ENCODE measurements around the gene ASB15.

Gene ASB15

DNA sequence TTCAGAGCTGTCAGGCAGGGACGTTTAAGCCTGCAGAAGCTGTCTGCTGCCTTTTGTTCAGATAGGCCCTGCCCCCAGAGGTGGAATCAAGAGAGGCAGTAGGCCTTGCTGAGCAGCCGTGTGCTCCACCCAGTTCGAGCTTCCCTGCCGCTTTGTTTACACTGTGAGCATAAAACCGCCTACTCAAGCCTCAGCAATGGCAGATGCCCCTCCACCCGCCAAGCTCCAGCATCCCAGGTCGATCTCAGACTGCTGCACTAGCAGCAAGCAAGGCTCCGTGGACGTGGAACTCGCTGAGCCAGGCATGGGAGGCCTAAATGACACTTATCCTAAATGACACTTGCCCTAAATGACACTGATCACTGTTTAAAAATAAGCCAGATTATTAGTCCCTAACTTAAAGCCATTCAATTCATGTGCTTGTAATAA, 6.8 kb upstream of the ASB15 start:
- H3K27ac ChIP-seq (ENCODE audit: low read depth, low read length, severe bottlenecking), result no peak overlapping the region
- no peaks in the 10 kb centered on the region for H3K36me3 ChIP-seq (ENCODE audit: control insufficient read depth, insufficient read depth, low read length)
- no peaks in the 10 kb centered on the region for H3K9me3 ChIP-seq (ENCODE audit: control insufficient read depth, low read length)
- WGBS, 2 experiments (ENCODE audit: insufficient coverage in 2 of 2), result 9 to 15% methylated on average over 6 to 10 of the region's 10 CpGs
- H3K4me1 ChIP-seq (ENCODE audit: control insufficient read depth, insufficient read depth, low read length, poor library complexity, severe bottlenecking), result no peaks in the 10 kb centered on the region
- H3K4me3 ChIP-seq (ENCODE audit: extremely low read depth, insufficient read depth, low read length, poor library complexity, severe bottlenecking), result no peak overlapping the region

DNA sequence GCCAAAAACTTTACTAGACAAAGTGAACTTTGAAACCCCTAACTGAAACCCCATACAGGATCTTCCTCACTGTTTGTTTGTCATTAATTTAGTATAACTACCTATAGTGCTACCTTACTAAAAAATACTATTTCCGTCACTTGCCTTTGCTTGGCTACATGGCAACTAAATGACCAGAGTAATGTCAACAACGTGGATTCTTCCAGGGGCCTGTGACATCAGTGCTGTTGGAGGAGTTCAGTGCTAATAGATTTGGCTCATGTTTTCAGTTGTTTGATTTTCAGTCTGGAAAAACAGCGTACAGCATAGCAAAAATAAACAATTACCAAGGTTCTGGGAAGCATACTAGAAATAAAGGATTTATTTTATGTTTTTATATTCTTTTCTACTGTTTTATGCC, 3.0 kb upstream of the ASB15 start:
- no peaks in the 10 kb centered on the region for H3K4me1 ChIP-seq (ENCODE audit: control insufficient read depth, insufficient read depth, low read length, poor library complexity, severe bottlenecking)
- no peaks in the 10 kb centered on the region for H3K36me3 ChIP-seq (ENCODE audit: control insufficient read depth, insufficient read depth, low read length)
- no peak overlapping the region for H3K27ac ChIP-seq (ENCODE audit: low read depth, low read length, severe bottlenecking)
- H3K9me3 ChIP-seq (ENCODE audit: control insufficient read depth, low read length), result no peaks in the 10 kb centered on the region
- WGBS, 2 experiments (ENCODE audit: insufficient coverage in 2 of 2), result 75 to 83% methylated on average over 1 to 2 of the region's 3 CpGs
- H3K4me3 ChIP-seq (ENCODE audit: extremely low read depth, insufficient read depth, low read length, poor library complexity, severe bottlenecking), result no peak overlapping the region

DNA sequence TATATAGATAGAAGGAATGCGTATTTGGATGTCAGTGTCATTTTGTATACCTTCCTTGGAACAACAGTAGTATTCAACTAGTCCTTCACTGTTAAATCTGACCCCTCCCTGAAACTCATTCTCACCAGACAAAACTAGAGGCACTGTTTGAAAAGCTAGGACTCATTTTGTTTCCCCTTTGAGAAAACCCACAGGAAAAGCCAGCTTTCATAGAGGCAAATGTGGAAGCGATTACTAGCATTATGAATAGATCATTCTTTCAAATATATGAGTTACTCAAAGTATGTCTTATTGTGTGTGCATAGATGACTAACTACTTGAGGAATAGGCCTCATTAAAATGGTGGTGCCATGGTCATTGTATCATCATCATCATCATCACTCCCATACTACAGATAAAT, 1.9 kb upstream of the ASB15 start:
- no peak overlapping the region for H3K4me3 ChIP-seq (ENCODE audit: extremely low read depth, insufficient read depth, low read length, poor library complexity, severe bottlenecking)
- H3K36me3 ChIP-seq (ENCODE audit: control insufficient read depth, insufficient read depth, low read length), result no peaks in the 10 kb centered on the region
- H3K4me1 ChIP-seq (ENCODE audit: control insufficient read depth, insufficient read depth, low read length, poor library complexity, severe bottlenecking), result no peaks in the 10 kb centered on the region
- WGBS, 2 experiments (ENCODE audit: insufficient coverage in 2 of 2), result no CpG with 5 or more reads among the region's 2 CpGs
- H3K27ac ChIP-seq (ENCODE audit: low read depth, low read length, severe bottlenecking), result no peak overlapping the region
- no peaks in the 10 kb centered on the region for H3K9me3 ChIP-seq (ENCODE audit: control insufficient read depth, low read length)

DNA sequence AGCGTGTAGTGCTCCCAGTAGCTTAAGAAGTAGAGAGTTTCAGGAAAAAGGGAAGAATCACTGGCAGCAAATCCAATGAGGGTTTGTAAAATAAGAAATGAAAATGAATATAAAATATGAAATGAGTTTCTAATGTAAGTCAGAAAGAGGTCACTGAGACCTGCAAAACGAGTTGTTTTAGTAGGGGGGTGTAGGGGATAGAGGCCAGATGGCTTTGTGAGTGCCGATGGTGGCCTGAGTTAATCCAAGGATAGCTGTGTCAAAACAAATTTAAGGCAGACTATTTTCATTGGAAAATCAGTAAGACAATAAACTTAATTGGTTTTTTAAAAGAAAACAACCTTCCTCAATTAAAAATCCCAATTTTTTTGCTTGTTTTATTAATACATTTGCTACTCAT, 745 bp upstream of the ASB15 start:
- no peaks in the 10 kb centered on the region for H3K9me3 ChIP-seq (ENCODE audit: control insufficient read depth, low read length)
- 81 to 92% methylated on average over 2 of the region's 3 CpGs for WGBS, 2 experiments (ENCODE audit: insufficient coverage in 2 of 2)
- H3K4me1 ChIP-seq (ENCODE audit: control insufficient read depth, insufficient read depth, low read length, poor library complexity, severe bottlenecking), result no peaks in the 10 kb centered on the region
- H3K36me3 ChIP-seq (ENCODE audit: control insufficient read depth, insufficient read depth, low read length), result no peaks in the 10 kb centered on the region
- no peak overlapping the region for H3K27ac ChIP-seq (ENCODE audit: low read depth, low read length, severe bottlenecking)
- no peak overlapping the region for H3K4me3 ChIP-seq (ENCODE audit: extremely low read depth, insufficient read depth, low read length, poor library complexity, severe bottlenecking)

DNA sequence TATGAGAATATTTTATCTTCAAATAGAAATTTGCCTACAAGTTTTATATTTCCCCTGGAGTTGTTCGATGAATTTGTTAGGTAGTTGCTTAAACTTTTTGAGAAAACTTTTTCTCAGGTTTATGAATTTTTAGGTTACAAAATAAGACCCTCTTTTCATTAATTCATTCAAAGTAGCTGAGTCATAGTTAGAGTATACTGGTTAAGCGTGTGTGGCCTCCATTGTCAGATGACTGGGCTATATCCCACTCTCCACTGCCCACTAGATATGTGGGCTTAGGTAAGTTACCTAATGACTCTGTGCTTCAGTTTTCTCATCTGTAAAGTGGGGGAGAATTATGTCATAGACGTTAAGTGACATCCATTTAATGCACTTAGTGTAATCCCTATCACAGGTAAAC, 1.0 kb downstream of the ASB15 start:
- WGBS, 2 experiments (ENCODE audit: insufficient coverage in 2 of 2), result no CpG with 5 or more reads among the region's 3 CpGs
- H3K36me3 ChIP-seq (ENCODE audit: control insufficient read depth, insufficient read depth, low read length), result no peaks in the 10 kb centered on the region
- H3K4me1 ChIP-seq (ENCODE audit: control insufficient read depth, insufficient read depth, low read length, poor library complexity, severe bottlenecking), result no peaks in the 10 kb centered on the region
- H3K9me3 ChIP-seq (ENCODE audit: control insufficient read depth, low read length), result no peaks in the 10 kb centered on the region
- no peak overlapping the region for H3K4me3 ChIP-seq (ENCODE audit: extremely low read depth, insufficient read depth, low read length, poor library complexity, severe bottlenecking)
- no peak overlapping the region for H3K27ac ChIP-seq (ENCODE audit: low read depth, low read length, severe bottlenecking)

DNA sequence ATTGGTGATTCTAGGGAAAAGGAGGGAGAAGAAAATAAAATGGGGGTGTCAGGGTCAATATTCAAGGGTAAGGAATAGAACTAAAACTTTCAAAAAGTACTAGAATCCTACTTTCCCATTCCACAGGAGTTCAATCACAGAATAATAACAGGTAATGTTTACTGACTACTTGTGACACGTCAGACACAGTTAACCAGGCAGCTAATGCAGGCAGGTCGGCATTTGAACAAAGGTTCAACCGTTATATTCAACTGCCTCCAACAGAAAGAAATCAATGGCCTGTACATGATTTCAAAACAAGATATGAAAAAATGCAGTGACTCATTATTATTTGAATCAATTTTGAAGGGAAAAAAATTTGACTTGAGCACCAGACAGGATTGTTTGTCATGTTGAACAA, 3.1 kb downstream of the ASB15 start:
- 20 to 64% methylated on average over 1 to 2 of the region's 3 CpGs for WGBS, 2 experiments (ENCODE audit: insufficient coverage in 2 of 2)

DNA sequence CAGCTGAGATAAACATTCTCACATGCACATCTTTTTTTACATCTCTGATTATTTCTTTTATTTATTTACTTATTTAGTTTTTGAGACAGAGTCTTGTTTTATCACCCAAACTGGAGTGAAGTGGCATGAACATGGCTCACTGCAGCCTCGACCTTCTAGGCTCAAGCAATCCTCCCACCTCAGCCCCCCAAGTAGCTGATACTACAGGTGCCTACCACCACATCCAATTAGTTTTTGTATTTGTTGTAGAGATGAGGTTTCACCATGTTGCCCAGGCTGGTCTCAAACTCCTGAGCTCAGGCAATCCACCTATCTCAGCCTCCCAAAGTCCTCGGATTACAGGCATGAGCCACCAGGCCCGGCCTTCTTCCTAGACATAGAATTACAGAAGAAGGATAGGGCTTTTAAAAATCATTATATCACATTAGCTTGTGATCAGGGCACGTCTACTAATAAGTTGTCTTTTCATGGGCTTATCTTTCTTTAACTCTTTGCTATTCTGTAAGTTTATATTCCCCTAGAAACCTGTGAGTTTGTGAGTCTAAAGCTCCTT, 5.9 kb downstream of the ASB15 start:
- Histone ChIP-seq H3K4me1 (ENCODE audit: control insufficient read depth, insufficient read depth, low read length, poor library complexity, severe bottlenecking) (no peaks in the 10 kb centered on the region), H3K36me3 (ENCODE audit: control insufficient read depth, insufficient read depth, low read length) (no peaks in the 10 kb centered on the region), H3K9me3 (ENCODE audit: control insufficient read depth, low read length) (no peaks in the 10 kb centered on the region), H3K4me3 (ENCODE audit: extremely low read depth, insufficient read depth, low read length, poor library complexity, severe bottlenecking) (no peak overlapping the region), H3K27ac (ENCODE audit: low read depth, low read length, severe bottlenecking) (no peak overlapping the region)
- no CpG with 5 or more reads among the region's 4 CpGs for WGBS, 2 experiments (ENCODE audit: insufficient coverage in 2 of 2)

More for the DNA sequence above, 3.1 kb downstream of the ASB15 start:
- H3K27ac ChIP-seq (ENCODE audit: low read depth, low read length, severe bottlenecking), result no peak overlapping the region
- no peaks in the 10 kb centered on the region for H3K36me3 ChIP-seq (ENCODE audit: control insufficient read depth, insufficient read depth, low read length)
- no peaks in the 10 kb centered on the region for H3K4me1 ChIP-seq (ENCODE audit: control insufficient read depth, insufficient read depth, low read length, poor library complexity, severe bottlenecking)
- H3K9me3 ChIP-seq (ENCODE audit: control insufficient read depth, low read length), result no peaks in the 10 kb centered on the region
- H3K4me3 ChIP-seq (ENCODE audit: extremely low read depth, insufficient read depth, low read length, poor library complexity, severe bottlenecking), result no peak overlapping the region

DNA sequence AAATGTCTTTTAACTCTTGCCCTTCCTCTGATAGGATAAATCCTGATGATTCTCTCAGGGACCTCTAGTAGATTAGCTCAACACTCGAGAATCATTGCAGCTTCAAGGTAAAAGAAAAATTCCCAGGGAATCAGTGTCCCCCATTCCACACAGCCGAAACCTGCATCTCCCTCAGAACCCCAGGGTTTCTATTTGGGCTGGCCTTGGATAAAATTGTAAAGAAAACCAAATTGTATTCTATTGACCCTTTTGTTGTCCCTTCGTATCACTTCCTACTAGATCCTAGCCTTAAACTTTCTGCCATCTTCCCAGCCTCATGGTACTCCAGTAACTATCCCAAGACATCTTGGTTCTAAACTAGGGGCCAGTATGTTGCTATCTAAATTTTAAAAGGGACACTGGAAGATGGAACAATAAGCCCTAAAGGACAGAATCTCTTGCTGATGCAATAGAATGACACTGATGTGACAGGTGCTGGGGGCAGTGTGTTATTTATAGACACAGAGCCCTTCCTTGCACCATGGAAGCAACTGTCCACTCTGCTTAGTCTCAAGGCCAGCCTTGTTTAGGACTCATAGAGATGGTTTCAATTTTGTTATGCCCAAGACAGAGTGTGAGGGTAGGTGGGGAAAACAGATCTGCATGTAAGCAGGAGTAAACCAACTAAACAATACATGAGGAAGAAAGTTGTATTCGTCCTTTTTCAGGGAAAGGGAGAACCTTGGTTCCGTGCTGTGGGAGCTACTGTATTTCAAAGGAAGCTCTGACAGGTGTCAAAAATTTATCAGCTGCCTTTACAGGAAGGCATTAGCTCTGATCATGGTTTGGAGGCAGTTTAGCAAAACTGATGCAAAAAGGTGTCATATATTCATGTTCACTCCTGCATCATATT, 7.6 kb downstream of the ASB15 start:
- H3K4me1 ChIP-seq (ENCODE audit: control insufficient read depth, insufficient read depth, low read length, poor library complexity, severe bottlenecking), result no peaks in the 10 kb centered on the region
- 90 to 100% methylated on average over 1 to 2 of the region's 5 CpGs for WGBS, 2 experiments (ENCODE audit: insufficient coverage in 2 of 2)
- no peaks in the 10 kb centered on the region for H3K9me3 ChIP-seq (ENCODE audit: control insufficient read depth, low read length)
- no peaks in the 10 kb centered on the region for H3K36me3 ChIP-seq (ENCODE audit: control insufficient read depth, insufficient read depth, low read length)
- H3K4me3 ChIP-seq (ENCODE audit: extremely low read depth, insufficient read depth, low read length, poor library complexity, severe bottlenecking), result no peak overlapping the region
- H3K27ac ChIP-seq (ENCODE audit: low read depth, low read length, severe bottlenecking), result no peak overlapping the region

DNA sequence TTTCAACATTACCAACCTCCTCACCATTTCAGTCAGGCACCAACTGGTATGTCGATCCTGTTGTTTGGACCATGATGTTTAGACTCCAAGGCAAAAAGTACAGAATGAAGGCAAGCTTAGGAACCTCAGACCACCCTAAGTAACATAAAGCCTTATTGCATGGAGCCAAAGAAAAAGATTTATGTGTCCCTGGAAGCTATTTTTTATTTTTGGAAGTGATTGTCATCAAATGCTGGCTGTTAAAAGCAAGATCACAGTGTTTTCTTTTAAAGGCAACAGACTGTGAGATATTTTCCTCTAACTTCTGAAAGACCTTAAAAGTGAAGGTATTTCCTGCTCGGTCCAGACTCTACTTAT, 8.2 kb downstream of the ASB15 start:
- H3K36me3 ChIP-seq (ENCODE audit: control insufficient read depth, insufficient read depth, low read length), result no peaks in the 10 kb centered on the region
- WGBS, 2 experiments (ENCODE audit: insufficient coverage in 2 of 2), result 100% methylated on average over 1 of the region's 2 CpGs; no CpG with 5 or more reads in 1 of the 2 experiments
- no peak overlapping the region for H3K27ac ChIP-seq (ENCODE audit: low read depth, low read length, severe bottlenecking)
- no peak overlapping the region for H3K4me3 ChIP-seq (ENCODE audit: extremely low read depth, insufficient read depth, low read length, poor library complexity, severe bottlenecking)
- peaks cover 4% of the 10 kb centered on the region for H3K4me1 ChIP-seq (ENCODE audit: control insufficient read depth, insufficient read depth, low read length, poor library complexity, severe bottlenecking)
- no peaks in the 10 kb centered on the region for H3K9me3 ChIP-seq (ENCODE audit: control insufficient read depth, low read length)

DNA sequence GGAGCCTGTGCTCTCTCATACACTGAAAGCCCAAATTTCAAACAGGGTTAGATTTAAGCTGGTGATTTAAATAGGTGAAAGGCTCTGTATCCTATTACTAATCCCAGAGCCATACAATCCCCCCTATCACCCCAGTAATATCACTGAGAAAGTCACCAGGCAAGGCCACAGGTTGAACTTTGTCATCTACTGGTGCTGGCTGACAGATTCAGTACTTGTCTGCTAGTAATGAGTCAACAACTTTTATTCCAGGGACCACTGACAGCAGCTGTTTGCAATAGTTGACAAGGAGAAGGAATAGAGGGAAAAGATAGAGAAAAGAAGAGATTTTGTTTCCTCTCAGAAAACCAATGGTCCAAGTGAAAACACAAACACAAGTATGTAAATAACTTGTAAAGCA, 10.4 kb downstream of the ASB15 start:
- peaks cover 18% of the 10 kb centered on the region for H3K4me1 ChIP-seq (ENCODE audit: control insufficient read depth, insufficient read depth, low read length, poor library complexity, severe bottlenecking)

DNA sequence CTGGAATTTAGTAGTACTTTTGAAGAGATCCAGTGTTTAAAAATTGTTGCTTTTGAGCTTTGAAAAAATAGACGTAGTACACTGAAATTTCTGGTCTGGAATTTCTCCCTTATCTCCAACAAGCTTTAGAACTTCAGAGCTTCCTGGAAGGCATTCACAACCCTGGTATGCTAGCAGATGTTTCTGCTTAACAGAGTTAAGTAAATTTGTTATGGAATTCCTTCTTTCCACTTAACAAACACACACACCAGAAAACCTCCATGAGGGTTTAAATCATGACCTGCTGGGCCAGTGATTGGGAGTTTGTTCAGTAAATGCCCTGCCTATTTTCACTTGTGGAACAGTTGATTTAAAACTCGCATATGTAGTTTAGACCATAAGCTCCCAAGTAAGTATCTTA, 13.7 kb downstream of the ASB15 start:
- H3K9me3 ChIP-seq (ENCODE audit: control insufficient read depth, low read length), result no peaks in the 10 kb centered on the region
- H3K4me3 ChIP-seq (ENCODE audit: extremely low read depth, insufficient read depth, low read length, poor library complexity, severe bottlenecking), result no peak overlapping the region
- no peaks in the 10 kb centered on the region for H3K36me3 ChIP-seq (ENCODE audit: control insufficient read depth, insufficient read depth, low read length)
- peak overlapping the region; percentile 72 for H3K27ac ChIP-seq (ENCODE audit: low read depth, low read length, severe bottlenecking)
- 0% methylated on average over 1 of the region's 2 CpGs; no CpG with 5 or more reads in 1 of the 2 experiments for WGBS, 2 experiments (ENCODE audit: insufficient coverage in 2 of 2)
- H3K4me1 ChIP-seq (ENCODE audit: control insufficient read depth, insufficient read depth, low read length, poor library complexity, severe bottlenecking), result peaks cover 24% of the 10 kb centered on the region

More for the DNA sequence above, 10.4 kb downstream of the ASB15 start:
- Histone ChIP-seq H3K36me3 (ENCODE audit: control insufficient read depth, insufficient read depth, low read length) (no peaks in the 10 kb centered on the region), H3K4me3 (ENCODE audit: extremely low read depth, insufficient read depth, low read length, poor library complexity, severe bottlenecking) (no peak overlapping the region), H3K9me3 (ENCODE audit: control insufficient read depth, low read length) (no peaks in the 10 kb centered on the region), H3K27ac (ENCODE audit: low read depth, low read length, severe bottlenecking) (no peak overlapping the region)

All from mesodermal cell (in vitro differentiated cells).